Omental fat pad (tissue), 4 donors: Measurements from ENCODE around the gene CD300LF. TPM values are rescaled to one million over a fixed set of nuclear protein-coding genes. Genes with fewer than 3 reads are reported as not detected.

Experiments used
- ATAC-seq: fragments of 150-250 bp; one replicate; pipeline ENCODE4 v1.9.1; 2016; ENCODE audit warnings: mild to moderate bottlenecking, moderate library complexity; ENCODE audit not compliant: low FRiP score
- DNase-seq: peaks from one replicate; pipeline ENCODE4 v3.0.0-alpha.2; 2019; ENCODE audit warnings: low spot score
- CTCF ChIP-seq, 3 donors: fragments of 450-650 bp; IDR thresholded peaks; one replicate each; pipeline ENCODE4 v1.5.1; 2016 to 2017; ENCODE audit warnings: antibody characterized with exemption in 3 of 3, mild to moderate bottlenecking in 3 of 3, moderate library complexity in 2 of 3
- total RNA-seq, 4 donors: library from RNA; depleted of rRNA; stranded (reverse); fragments of >200 nt; gene quantifications; one replicate each; pipeline ENCODE4 v1.1.0, GENCODE V29; 2016

The CD300LF gene
- total RNA-seq, 4 donors from 2014 or later: 1.1 to 2.5 (median 2.2) TPM; not detected in 1

- no peak for TF ChIP-seq CTCF (IDR thresholded peaks at IDR 0.05)
- no peak for ATAC-seq
- DNase-seq: no peak
Observed at GRCh38 chr17:74704544-74704943, 8.2 kb downstream of the CD300LF start.

GRCh38 chr17:74703311-74703710, 9.4 kb downstream of the CD300LF start:
- no peak for DNase-seq
- ATAC-seq: no peak
- no peak for TF ChIP-seq CTCF (IDR thresholded peaks at IDR 0.05)

- no peak for DNase-seq
- peak; percentile 28 for ATAC-seq
- no peak for TF ChIP-seq CTCF (IDR thresholded peaks at IDR 0.05)
Observed at GRCh38 chr17:74702116-74702871, 10.4 kb downstream of the CD300LF start.

GRCh38 chr17:74699236-74699635, 13.5 kb downstream of the CD300LF start:
- no peak for DNase-seq
- ATAC-seq: no peak
- no peak for TF ChIP-seq CTCF (IDR thresholded peaks at IDR 0.05)

- DNase-seq (no peak), ATAC-seq (no peak)
- TF ChIP-seq CTCF (IDR thresholded peaks at IDR 0.05): no peak
Observed at GRCh38 chr17:74698069-74698468, 14.7 kb downstream of the CD300LF start.

- DNase-seq (no peak), ATAC-seq (no peak)
- TF ChIP-seq CTCF (IDR thresholded peaks at IDR 0.05): no peak
Observed at GRCh38 chr17:74697515-74697914, 15.2 kb downstream of the CD300LF start.

- TF ChIP-seq CTCF (IDR thresholded peaks at IDR 0.05): no peak
- no peak for DNase-seq
- ATAC-seq: no peak
Observed at GRCh38 chr17:74695629-74696028, 17.1 kb downstream of the CD300LF start.
